HG03066 (cell line): ENCODE results near the gene KLHDC1.
"Not testable (repeated sequence)": the region's sequence is repeated elsewhere in the genome, so short reads cannot be mapped to it uniquely, and the experiment has no call there.

Experiments
- ATAC-seq: cut with Tn5 transposase; IDR thresholded peaks from one replicate; pipeline ENCODE4 v1.9.1; 2021; ENCODE audit warnings: low read depth; ENCODE audit not compliant: unreplicated experiment

KLHDC1 gene

DNA sequence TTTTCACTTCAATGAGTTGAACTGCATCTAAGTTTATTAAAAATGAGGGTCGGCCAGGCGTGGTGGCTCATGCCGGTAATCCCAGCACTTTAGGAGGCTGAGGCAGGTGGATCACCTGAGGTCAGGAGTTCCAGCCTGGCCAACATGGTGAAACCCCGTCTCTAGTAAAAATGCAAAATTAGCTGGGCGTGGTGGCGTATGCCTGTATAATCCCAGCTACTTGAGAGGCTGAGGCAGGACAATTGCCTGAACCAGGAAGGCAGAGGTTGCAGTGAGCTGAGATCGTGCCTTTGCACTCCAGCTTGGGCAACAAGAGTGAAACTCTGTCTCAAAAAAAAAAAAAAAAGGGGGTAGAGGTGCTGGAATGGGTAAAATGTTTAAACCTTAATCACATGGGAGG lies 88.1 kb downstream of the KLHDC1 start:
- not testable (repeated sequence) for ATAC-seq

DNA sequence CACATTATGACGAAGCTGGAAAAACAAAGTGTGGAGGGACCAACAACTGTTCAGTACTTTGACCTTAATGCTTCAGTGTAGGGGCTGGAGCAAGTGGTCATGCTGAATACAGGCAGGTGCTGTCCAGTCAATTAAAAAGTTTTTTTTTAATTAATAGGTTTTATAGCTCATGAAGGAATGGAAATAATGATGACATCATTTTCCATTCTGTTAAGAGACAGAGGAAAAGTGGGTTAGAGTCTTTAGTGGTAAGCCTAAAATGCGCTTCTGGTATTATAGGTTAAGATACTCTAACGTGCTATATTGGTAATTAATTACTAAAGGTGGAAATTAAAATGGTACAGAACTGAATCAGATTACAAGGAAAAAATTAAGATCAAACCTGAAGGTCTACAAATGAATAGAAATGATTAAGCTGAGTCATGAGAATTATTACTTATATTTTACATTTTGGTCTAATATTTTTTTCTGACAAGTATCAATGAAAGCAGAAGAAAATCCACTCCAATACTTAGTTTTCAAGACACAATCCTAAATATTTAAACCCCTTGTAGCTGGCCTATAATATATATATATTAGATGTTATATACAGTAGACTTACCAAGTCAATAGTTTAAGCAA lies 90.6 kb downstream of the KLHDC1 start:
- no peak for ATAC-seq

DNA sequence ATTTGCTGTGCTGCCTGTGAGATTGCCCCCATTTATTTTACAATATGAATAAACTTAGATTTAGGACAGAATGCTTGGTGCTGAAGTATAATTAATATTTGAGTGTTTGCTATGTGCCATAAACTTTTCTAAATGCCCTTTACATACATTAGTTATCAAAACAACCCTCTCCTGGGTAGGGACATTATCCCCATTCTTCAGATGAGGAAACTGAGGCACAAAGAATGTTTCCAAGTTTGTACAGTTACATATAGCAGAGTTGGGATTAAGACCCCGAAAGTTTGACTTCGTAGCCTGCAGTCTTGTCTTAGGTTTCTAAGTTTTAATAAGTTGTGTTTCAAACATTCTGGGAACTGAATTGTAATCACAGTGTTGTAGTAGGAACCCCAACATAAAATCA lies 93.4 kb downstream of the KLHDC1 start:
- ATAC-seq = no peak

DNA sequence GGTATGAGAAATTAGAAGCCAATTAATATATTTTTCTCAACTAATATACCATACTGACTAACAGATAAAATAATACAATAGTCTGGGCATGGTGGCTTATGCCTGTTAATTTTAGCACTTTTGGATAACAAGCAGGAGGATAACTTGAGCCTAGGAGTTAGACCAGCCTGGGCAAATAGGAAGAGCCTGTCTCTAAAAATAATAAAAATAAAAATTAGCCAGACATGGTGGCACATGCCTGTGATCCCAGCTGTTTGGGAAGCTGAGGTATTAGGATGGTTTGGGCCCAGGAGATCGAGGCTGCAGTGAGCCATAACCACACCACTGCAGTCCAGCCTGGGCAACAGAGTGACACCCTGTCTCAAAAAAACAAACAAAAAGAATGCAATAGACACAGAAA lies 99.7 kb downstream of the KLHDC1 start:
- no peak for ATAC-seq

DNA sequence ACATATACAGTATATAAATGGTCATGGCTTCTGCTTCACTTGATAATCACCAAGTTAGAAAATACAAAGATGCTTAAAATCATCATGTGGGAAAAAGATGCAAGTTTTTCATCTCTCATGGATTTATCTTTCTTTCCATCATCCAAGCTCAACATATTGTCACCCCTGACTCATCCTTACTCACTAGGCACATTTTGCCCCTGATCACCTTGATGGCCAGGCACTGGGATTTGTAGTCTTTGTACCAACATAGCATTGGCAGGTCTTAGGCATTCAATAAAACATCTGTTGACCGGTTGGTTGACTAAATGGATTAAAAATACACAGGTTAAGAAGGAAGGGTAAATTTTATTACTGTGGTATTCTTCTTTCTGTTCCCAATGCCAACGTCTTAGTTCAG lies 103.1 kb downstream of the KLHDC1 start:
- ATAC-seq = no peak
